IMR-90 (cell line): ENCODE results near the gene NR6A1. TPM values are rescaled to one million over a fixed set of nuclear protein-coding genes. Genes with fewer than 3 reads are reported as not detected.

Experiments
- ATAC-seq: fragments of 200-7000 bp; cut with Tn5 transposase; 2 replicates; pipeline ENCODE4 v1.9.1; 2020; ENCODE audit warnings: low read depth, mild to moderate bottlenecking, moderate library complexity
- BruUV-seq: library from RNA; stranded (reverse); fragments of 400-500 nt; replicated peaks from 2 replicates; lab custom pipeline; 2021; lab: Mats Ljungman, UMichigan
- CTCF ChIA-PET: fragments of 300-600 bp; formaldehyde crosslinking; extraction: SDS; loops from one replicate; lab custom pipeline; 2021; ENCODE audit warnings: antibody characterized with exemption; lab: Yijun Ruan, JAX
- POLR2A ChIA-PET: fragments of 300-600 bp; sonication (Branson Sonifier 250); formaldehyde crosslinking; loops from one replicate; lab custom pipeline; 2022; ENCODE audit warnings: antibody characterized with exemption; ENCODE audit not compliant: unreplicated experiment; lab: Charles Lee
- DNase-seq: peaks from one replicate; pipeline ENCODE4 v3.0.0; 2013
- H2AFZ ChIP-seq: replicated peaks from 2 replicates; pipeline ENCODE3; 2013; ENCODE audit warnings: low read length, mild to moderate bottlenecking; ENCODE audit not compliant: poor library complexity
- H2AK5ac ChIP-seq: 2 replicates; pipeline ENCODE4 v1.6.1; 2013; ENCODE audit warnings: low read depth, low read length, inconsistent platforms
- H2AK9ac ChIP-seq: replicated peaks from 2 replicates; pipeline ENCODE3; 2013; ENCODE audit warnings: mild to moderate bottlenecking, low read depth, low read length, moderate library complexity; ENCODE audit not compliant: poor library complexity
- H2BK120ac ChIP-seq: 2 replicates; pipeline ENCODE4 v1.6.1; 2013; ENCODE audit warnings: low read depth, low read length, inconsistent platforms
- H2BK15ac ChIP-seq: 3 replicates; pipeline ENCODE4 v1.6.1; 2013; ENCODE audit warnings: low read depth, low read length, inconsistent platforms
- H2BK20ac ChIP-seq: 2 replicates; pipeline ENCODE4 v1.6.1; 2013; ENCODE audit warnings: low read depth, mild to moderate bottlenecking, inconsistent platforms, low read length, moderate library complexity
- H2BK5ac ChIP-seq: 2 replicates; pipeline ENCODE4 v1.6.1; 2013; ENCODE audit warnings: mild to moderate bottlenecking, low read depth, low read length, inconsistent platforms; ENCODE audit not compliant: poor library complexity, severe bottlenecking
- H3K14ac ChIP-seq: replicated peaks from 2 replicates; pipeline ENCODE4 v1.6.1; 2013; ENCODE audit warnings: low read depth, low read length, inconsistent platforms
- H3K18ac ChIP-seq: 2 replicates; pipeline ENCODE4 v1.6.1; 2013; ENCODE audit warnings: low read depth, low read length, control low read depth
- H3K23ac ChIP-seq: 2 replicates; pipeline ENCODE4 v1.6.1; 2013; ENCODE audit warnings: low read depth, low read length, inconsistent platforms
- H3K27ac ChIP-seq: 2 replicates; pipeline ENCODE4 v1.5.1; 2013; ENCODE audit warnings: mild to moderate bottlenecking, control low read depth, low read length; ENCODE audit not compliant: insufficient read depth
- H3K27me3 ChIP-seq: 2 replicates; pipeline ENCODE4 v1.6.1; 2013; ENCODE audit warnings: low read length; ENCODE audit not compliant: control insufficient read depth, insufficient read depth
- H3K36me3 ChIP-seq: 2 replicates; pipeline ENCODE4 v1.6.1; 2013; ENCODE audit warnings: low read length, mixed read lengths; ENCODE audit not compliant: control insufficient read depth, insufficient read depth
- H3K4ac ChIP-seq: 2 replicates; pipeline ENCODE4 v1.6.1; 2013; ENCODE audit warnings: low read depth, low read length, inconsistent platforms
- H3K4me1 ChIP-seq: 2 replicates; pipeline ENCODE4 v1.6.1; 2013; ENCODE audit warnings: low read length, mixed read lengths; ENCODE audit not compliant: control insufficient read depth, insufficient read depth
- H3K4me2 ChIP-seq: 2 replicates; pipeline ENCODE4 v1.6.1; 2013; ENCODE audit warnings: low read depth, mild to moderate bottlenecking, control low read depth, low read length, moderate library complexity
- H3K4me3 ChIP-seq: 2 replicates; pipeline ENCODE4 v1.5.1; 2013; ENCODE audit warnings: low read depth, mild to moderate bottlenecking, control low read depth, low read length, moderate library complexity; ENCODE audit not compliant: insufficient read depth
- H3K56ac ChIP-seq: 2 replicates; pipeline ENCODE4 v1.6.1; 2013; ENCODE audit warnings: low read length, inconsistent platforms; ENCODE audit not compliant: insufficient read depth; ENCODE audit errors: extremely low read depth
- H3K79me1 ChIP-seq, 2 experiments: 2 replicates each; pipeline ENCODE4 v1.6.1; 2013; ENCODE audit warnings: low read length in 2 of 2, inconsistent platforms in 1 of 2, low read depth in 1 of 2
- H3K9ac ChIP-seq: 2 replicates; pipeline ENCODE4 v1.6.1; 2013; ENCODE audit warnings: low read depth, low read length, control low read depth
- H3K9me1 ChIP-seq: 2 replicates; pipeline ENCODE4 v1.6.1; 2013; ENCODE audit warnings: low read length, inconsistent platforms; ENCODE audit not compliant: insufficient read depth
- H3K9me3 ChIP-seq: 2 replicates; pipeline ENCODE4 v1.6.1; 2013; ENCODE audit warnings: low read length; ENCODE audit not compliant: control insufficient read depth, insufficient read depth
- H4K20me1 ChIP-seq: 2 replicates; pipeline ENCODE4 v1.6.1; 2013; ENCODE audit warnings: low read length, inconsistent platforms; ENCODE audit not compliant: insufficient read depth
- H4K5ac ChIP-seq: 2 replicates; pipeline ENCODE4 v1.6.1; 2013; ENCODE audit warnings: mild to moderate bottlenecking, low read depth, low read length, control low read depth
- H4K8ac ChIP-seq, 2 experiments: 2 replicates each; pipeline ENCODE4 v1.6.1; 2013; ENCODE audit warnings: low read depth in 2 of 2, low read length in 2 of 2, control low read depth in 1 of 2, inconsistent platforms in 1 of 2
- H4K91ac ChIP-seq: 2 replicates; pipeline ENCODE4 v1.6.1; 2013; ENCODE audit warnings: low read depth, low read length, inconsistent platforms; ENCODE audit not compliant: insufficient read depth
- NFE2L2 ChIP-seq: fragments of 150-350 bp; IDR thresholded peaks from 2 replicates; pipeline ENCODE4 v1.6.1; 2016; ENCODE audit warnings: low read depth, mild to moderate bottlenecking, low read length
- POLR2A ChIP-seq: IDR thresholded peaks from 2 replicates; pipeline ENCODE4 v1.6.1; 2012; ENCODE audit warnings: mild to moderate bottlenecking, low read depth, low read length
- RCOR1 ChIP-seq: IDR thresholded peaks from 2 replicates; pipeline ENCODE4 v1.6.1; 2012; ENCODE audit warnings: mild to moderate bottlenecking, low read length, improper control_type of control experiment; ENCODE audit not compliant: insufficient replicate concordance
- SMC3 ChIP-seq: fragments of 150-350 bp; IDR thresholded peaks from 2 replicates; pipeline ENCODE4 v1.6.1; 2016; ENCODE audit warnings: low read depth, mild to moderate bottlenecking, antibody characterized with exemption, low read length, moderate library complexity
- WGBS, 2 experiments: methylation state at CpG; one replicate each; pipeline versions ENCODE4 v1.1.5 to v1.1.7; 2013; ENCODE audit warnings: missing lambda C conversion rate in 2 of 2; ENCODE audit not compliant: insufficient read length in 1 of 2; ENCODE audit errors: extremely low coverage in 2 of 2; 5-methylcytosine and 5-hydroxymethylcytosine counted together
- dilution Hi-C: fragments of 300-500 bp; cut with HindIII; formaldehyde crosslinking; loops from one replicate; pipeline ENCODE4 v1.14.3; 2018; ENCODE audit warnings: low sequenced_read_pairs; ENCODE audit not compliant: unreplicated experiment
- in situ Hi-C: fragments of 300-500 bp; cut with MboI; formaldehyde crosslinking; loops from 3 replicates; pipeline ENCODE4 v1.14.3; 2019; ENCODE audit warnings: low sequenced_read_pairs, inconsistent platforms, mixed read lengths
- intact Hi-C: fragments of 100-400 bp; cut with micrococcal nuclease; formaldehyde crosslinking; loops from 2 replicates; pipeline ENCODE4 v1.10.0; 2022
- polyA plus RNA-seq, 3 experiments: library from polyadenylated mRNA; depleted of rRNA; stranded (reverse); fragments of >200 nt; gene quantifications; 2 replicates each; pipeline ENCODE4 v1.2.3, GENCODE V29; 2012; ENCODE audit warnings: low replicate concordance in 1 of 3
- total RNA-seq: library from RNA; depleted of rRNA; stranded (reverse); fragments of >200 nt; gene quantifications from 2 replicates; pipeline ENCODE4 v1.2.3, GENCODE V29; 2012
- TF ChIP-seq, protein P1 (sequence below): fragments of 150-350 bp; IDR thresholded peaks from 2 replicates; pipeline ENCODE4 v1.6.1; 2017; ENCODE audit warnings: mild to moderate bottlenecking, antibody characterized with exemption, low read length, low read depth

The NR6A1 gene
- total and polyA plus RNA-seq, 2 of the 4 experiments (the other 2 are of a cell fraction): 0.14 to 0.36 TPM

DNA sequence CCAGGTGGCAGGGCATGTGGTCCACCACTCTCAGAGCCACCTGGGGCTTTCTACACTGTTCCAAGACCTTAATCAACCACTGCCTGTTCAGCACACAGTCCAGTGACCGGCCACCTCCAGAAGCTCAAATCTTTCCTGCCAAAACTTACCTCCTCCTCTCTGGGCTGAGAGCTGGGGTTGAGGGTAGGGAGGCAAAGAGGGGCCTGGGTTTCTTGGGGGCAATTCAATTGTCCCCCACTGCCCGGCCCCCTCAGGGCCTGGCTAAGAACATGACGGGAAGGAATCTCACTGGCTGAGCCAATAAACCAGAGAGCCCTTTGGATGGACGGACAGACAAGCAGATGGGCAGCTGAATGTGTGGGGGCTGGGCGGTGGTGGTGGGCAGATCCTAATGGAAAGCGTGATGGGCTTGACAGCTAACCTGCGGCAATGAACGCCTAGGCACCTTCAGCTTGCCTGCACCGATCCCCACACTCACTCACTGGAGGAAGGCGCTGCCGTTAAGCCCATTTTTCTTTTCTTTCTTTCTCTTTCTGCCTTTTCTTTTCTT, 269.3 kb downstream of the NR6A1 start:
- POLR2A ChIA-PET: no interaction called here
- TF ChIP-seq RCOR1: no peak
- no peak for TF ChIP-seq SMC3
- no peak for TF ChIP-seq POLR2A
- TF ChIP-seq NFE2L2: no peak
- TF ChIP-seq, protein P1, sequence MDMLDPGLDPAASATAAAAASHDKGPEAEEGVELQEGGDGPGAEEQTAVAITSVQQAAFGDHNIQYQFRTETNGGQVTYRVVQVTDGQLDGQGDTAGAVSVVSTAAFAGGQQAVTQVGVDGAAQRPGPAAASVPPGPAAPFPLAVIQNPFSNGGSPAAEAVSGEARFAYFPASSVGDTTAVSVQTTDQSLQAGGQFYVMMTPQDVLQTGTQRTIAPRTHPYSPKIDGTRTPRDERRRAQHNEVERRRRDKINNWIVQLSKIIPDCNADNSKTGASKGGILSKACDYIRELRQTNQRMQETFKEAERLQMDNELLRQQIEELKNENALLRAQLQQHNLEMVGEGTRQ: no peak
- no peak overlapping the region for H2BK5ac ChIP-seq
- no peak overlapping the region for H4K8ac ChIP-seq
- ATAC-seq (no peak), DNase-seq (no peak)
- H4K91ac ChIP-seq: no peak overlapping the region
- H3K9me3 ChIP-seq: peaks cover 6% of the 10 kb centered on the region
- no peak overlapping the region; the same call in 1 of the 2 replicates for H2AK5ac ChIP-seq
- H3K18ac ChIP-seq: no peak overlapping the region
- no peak overlapping the region for H2BK15ac ChIP-seq
- no peak overlapping the region for H3K23ac ChIP-seq
- H4K20me1 ChIP-seq: peaks cover 3% of the 10 kb centered on the region; the same call in 1 of the 2 replicates
- H3K56ac ChIP-seq: no peak overlapping the region
- 33% methylated on average over 1 of the region's 11 CpGs; no CpG with 5 or more reads in 1 of the 2 experiments for WGBS, 2 experiments
- no peaks in the 10 kb centered on the region for H3K36me3 ChIP-seq
- dilution Hi-C loops: no loop called here
- in situ Hi-C loops: no loop called here
- H3K27ac ChIP-seq: no peak overlapping the region
- H4K5ac ChIP-seq: no peak overlapping the region
- no peak overlapping the region for H2AFZ ChIP-seq
- H3K4ac ChIP-seq: no peak overlapping the region
- no peaks in the 10 kb centered on the region for H3K9me1 ChIP-seq
- no peak overlapping the region for H3K4me3 ChIP-seq
- no peaks in the 10 kb centered on the region; the same call in 1 of the 2 replicates for H3K4me1 ChIP-seq
- no peaks in the 10 kb centered on the region for H3K79me1 ChIP-seq
- peaks cover 90% of the 10 kb centered on the region for H3K27me3 ChIP-seq
- intact Hi-C loops: no loop called here
- CTCF ChIA-PET: no interaction called here
- BruUV-seq: no TSS peak
- no peak overlapping the region for H2AK9ac ChIP-seq
- no peak overlapping the region for H3K9ac ChIP-seq
- H2BK20ac ChIP-seq: no peak overlapping the region
- no peak overlapping the region for H3K14ac ChIP-seq
- no peak overlapping the region for H2BK120ac ChIP-seq
- H3K4me2 ChIP-seq: no peak overlapping the region
